Activated CD4-positive, alpha-beta T cell treated with anti-CD3 and anti-CD28 coated beads, Interleukin-2, amount 10 ng/mL, durations not matched to agents 7 days and 5 days (primary cell): ENCODE measurements around the gene C9. TPM values are rescaled to one million over a fixed set of nuclear protein-coding genes. Genes with fewer than 3 reads are reported as not detected.

ENCODE experiments used
- CTCF ChIA-PET: fragments of 350-600 bp; sonication (Branson Sonifier 250); formaldehyde crosslinking; loops from one replicate; lab custom pipeline; 2021; ENCODE audit warnings: antibody characterized with exemption; lab: Charles Lee
- POLR2A ChIA-PET: fragments of 350-600 bp; sonication (Branson Sonifier 250); formaldehyde crosslinking; loops from one replicate; lab custom pipeline; 2021; ENCODE audit warnings: antibody characterized with exemption; lab: Charles Lee
- DNase-seq: peaks from one replicate; pipeline ENCODE4 v3.0.0-alpha.2; 2020
- H3K27ac Mint-ChIP-seq: one replicate; pipeline ENCODE4 v1.8.0; 2021; ENCODE audit warnings: mild to moderate bottlenecking, moderate library complexity, mixed read lengths
- H3K27me3 Mint-ChIP-seq: one replicate; pipeline ENCODE4 v1.8.0; 2021; ENCODE audit warnings: mixed read lengths
- H3K36me3 Mint-ChIP-seq: one replicate; pipeline ENCODE4 v1.8.0; 2021; ENCODE audit warnings: low read depth, mixed read lengths
- H3K4me1 Mint-ChIP-seq: one replicate; pipeline ENCODE4 v1.8.0; 2021; ENCODE audit warnings: mixed read lengths
- H3K4me3 Mint-ChIP-seq: one replicate; pipeline ENCODE4 v1.8.0; 2021; ENCODE audit warnings: mild to moderate bottlenecking, moderate library complexity, mixed read lengths
- H3K9me3 Mint-ChIP-seq: one replicate; pipeline ENCODE4 v1.8.0; 2021; ENCODE audit warnings: mixed read lengths
- total RNA-seq, 2 experiments: library from RNA; stranded (reverse); gene quantifications; one replicate each; pipeline ENCODE4 v1.2.3, GENCODE V29; 2021

C9 gene
- total RNA-seq, 2 experiments from 2014 or later, result not detected

DNA sequence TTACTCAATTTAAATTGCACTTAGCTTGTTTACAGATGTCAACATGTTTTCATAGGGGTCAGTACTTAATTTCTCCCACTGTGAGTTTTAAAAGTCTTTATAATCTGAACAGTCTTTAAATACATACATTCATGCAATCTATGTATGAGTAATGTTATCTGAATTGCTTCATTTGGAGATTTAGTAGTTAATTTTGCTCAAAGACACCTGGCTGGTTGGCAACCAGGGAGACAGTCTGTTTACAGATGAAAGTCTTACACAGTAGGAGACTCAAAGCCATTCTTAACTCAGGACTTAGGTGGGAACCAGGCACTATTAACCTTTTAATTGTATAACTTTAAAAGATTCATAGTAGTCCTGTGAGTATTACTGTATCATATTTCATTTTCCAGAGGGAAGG is 31.2 kb upstream of the C9 start:
- CTCF ChIA-PET, result interaction anchor here (4.3 kb wide), 1 partner anchor 19 kb away, joined by 13 read pairs; no protein-coding TSS in a partner anchor
- no peak overlapping the region for H3K4me3 Mint-ChIP-seq
- no peaks in the 10 kb centered on the region for H3K36me3 Mint-ChIP-seq
- no peak overlapping the region for H3K27ac Mint-ChIP-seq
- H3K9me3 Mint-ChIP-seq, result no peaks in the 10 kb centered on the region
- DNase-seq, result no peak
- no peaks in the 10 kb centered on the region for H3K27me3 Mint-ChIP-seq
- POLR2A ChIA-PET, result no interaction called here
- peaks cover 3% of the 10 kb centered on the region for H3K4me1 Mint-ChIP-seq

DNA sequence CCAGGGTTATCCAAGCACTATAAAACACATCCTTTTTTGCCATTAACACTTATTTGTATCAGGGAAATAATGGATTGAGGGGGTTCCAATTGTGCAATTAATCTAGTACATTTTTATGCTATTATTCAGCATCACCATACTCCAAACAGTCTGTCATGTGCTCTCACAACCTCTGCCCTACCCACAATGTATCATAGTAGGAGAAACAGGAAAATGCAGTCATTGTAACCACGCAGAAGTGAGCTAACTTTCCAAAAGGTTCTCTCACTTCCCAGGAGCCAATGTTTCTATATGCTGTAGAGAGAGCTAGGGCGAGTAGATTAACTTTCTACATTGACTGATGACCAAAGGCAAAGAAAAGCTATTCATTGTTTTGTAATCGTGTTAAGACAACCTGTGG is 30.7 kb upstream of the C9 start:
- Mint-ChIP-seq H3K4me3 (no peak overlapping the region), H3K9me3 (no peaks in the 10 kb centered on the region), H3K27ac (no peak overlapping the region), H3K27me3 (no peaks in the 10 kb centered on the region), H3K4me1 (peaks cover 3% of the 10 kb centered on the region), H3K36me3 (no peaks in the 10 kb centered on the region)
- POLR2A ChIA-PET, result interaction anchor here (0.6 kb wide), 1 partner anchor 101 kb away, joined by 4 read pairs; no protein-coding TSS in a partner anchor
- CTCF ChIA-PET, result interaction anchor here (4.3 kb wide), 1 partner anchor 19 kb away, joined by 13 read pairs; no protein-coding TSS in a partner anchor
- no peak for DNase-seq

- H3K9me3 Mint-ChIP-seq, result no peaks in the 10 kb centered on the region
- H3K27me3 Mint-ChIP-seq, result no peaks in the 10 kb centered on the region
- DNase-seq, result no peak
- H3K4me1 Mint-ChIP-seq, result no peaks in the 10 kb centered on the region
- H3K4me3 Mint-ChIP-seq, result no peak overlapping the region
- ChIA-PET CTCF (interaction anchor here (0.7 kb wide), 1 partner anchor 159 kb away, joined by 5 read pairs; no protein-coding TSS in a partner anchor), POLR2A (no interaction called here)
- no peak overlapping the region for H3K27ac Mint-ChIP-seq
- H3K36me3 Mint-ChIP-seq, result no peaks in the 10 kb centered on the region
These were observed 26.6 kb upstream of the C9 start for GRCh38 chr5:39390945-39391344.

GRCh38 chr5:39387293-39387692 is 23.0 kb upstream of the C9 start:
- DNase-seq, result no peak
- H3K27ac Mint-ChIP-seq, result no peak overlapping the region
- H3K27me3 Mint-ChIP-seq, result no peaks in the 10 kb centered on the region
- no peaks in the 10 kb centered on the region for H3K36me3 Mint-ChIP-seq
- no peaks in the 10 kb centered on the region for H3K4me1 Mint-ChIP-seq
- H3K9me3 Mint-ChIP-seq, result no peaks in the 10 kb centered on the region
- ChIA-PET CTCF (no interaction called here), POLR2A (no interaction called here)
- H3K4me3 Mint-ChIP-seq, result no peak overlapping the region

DNA sequence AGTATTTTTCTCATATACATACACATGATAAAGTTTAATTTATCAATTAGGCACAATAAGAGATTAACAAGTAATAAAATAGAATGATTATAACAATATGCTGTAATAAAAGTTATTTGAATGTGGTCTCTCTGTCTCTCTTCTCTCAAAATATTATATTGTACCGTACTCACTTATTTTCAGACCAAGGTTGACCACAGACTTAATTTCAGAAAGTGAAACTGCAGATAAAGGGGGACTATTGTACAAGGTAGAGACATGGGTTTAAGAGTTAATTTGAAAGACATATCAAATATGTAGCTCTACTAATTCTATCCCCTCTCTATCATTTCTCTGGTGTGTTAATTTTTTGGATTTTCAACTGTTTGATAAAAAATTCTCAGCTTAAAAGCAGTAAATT is 20.0 kb upstream of the C9 start:
- ChIA-PET CTCF (no interaction called here), POLR2A (no interaction called here)
- Mint-ChIP-seq H3K27me3 (no peaks in the 10 kb centered on the region), H3K27ac (no peak overlapping the region), H3K36me3 (no peaks in the 10 kb centered on the region), H3K9me3 (no peaks in the 10 kb centered on the region), H3K4me3 (no peak overlapping the region), H3K4me1 (no peaks in the 10 kb centered on the region)
- no peak for DNase-seq

- H3K27me3 Mint-ChIP-seq, result no peaks in the 10 kb centered on the region
- H3K36me3 Mint-ChIP-seq, result no peaks in the 10 kb centered on the region
- POLR2A ChIA-PET, result no interaction called here
- H3K4me1 Mint-ChIP-seq, result no peaks in the 10 kb centered on the region
- H3K27ac Mint-ChIP-seq, result no peak overlapping the region
- H3K9me3 Mint-ChIP-seq, result no peaks in the 10 kb centered on the region
- no peak overlapping the region for H3K4me3 Mint-ChIP-seq
- CTCF ChIA-PET, result interaction anchor here (1.7 kb wide), 1 partner anchor 166 kb away, joined by 5 read pairs; no protein-coding TSS in a partner anchor
- DNase-seq, result no peak
These were observed 17.1 kb upstream of the C9 start for GRCh38 chr5:39381376-39381775.

DNA sequence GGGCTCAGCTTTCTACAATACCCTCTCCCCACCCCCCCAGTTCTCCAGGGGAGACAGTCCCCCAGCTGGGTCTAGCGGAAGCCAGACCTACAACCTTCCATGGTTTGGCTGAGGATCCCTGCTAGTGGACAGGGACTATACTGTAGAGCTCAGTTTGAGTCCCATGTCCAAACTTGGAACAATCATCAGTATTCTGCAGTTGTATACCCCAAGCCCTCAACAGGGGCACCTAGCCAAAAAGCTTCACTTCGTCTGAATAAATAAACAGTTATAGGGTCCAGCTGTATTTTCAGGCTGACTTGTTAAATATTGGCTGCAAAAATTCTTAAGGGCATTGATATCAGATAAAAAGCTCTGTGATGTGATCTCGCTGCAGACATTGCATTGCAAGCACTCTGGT is 15.4 kb upstream of the C9 start:
- Mint-ChIP-seq H3K4me1 (no peaks in the 10 kb centered on the region), H3K27ac (no peak overlapping the region), H3K36me3 (no peaks in the 10 kb centered on the region), H3K4me3 (no peak overlapping the region), H3K9me3 (no peaks in the 10 kb centered on the region), H3K27me3 (no peaks in the 10 kb centered on the region)
- ChIA-PET CTCF (interaction anchor here (1.3 kb wide), 1 partner anchor 9 kb away, joined by 4 read pairs; no protein-coding TSS in a partner anchor), POLR2A (no interaction called here)
- no peak for DNase-seq

- DNase-seq, result no peak
- no peak overlapping the region for H3K4me3 Mint-ChIP-seq
- no peaks in the 10 kb centered on the region for H3K27me3 Mint-ChIP-seq
- no peaks in the 10 kb centered on the region for H3K9me3 Mint-ChIP-seq
- no peaks in the 10 kb centered on the region for H3K36me3 Mint-ChIP-seq
- H3K4me1 Mint-ChIP-seq, result no peaks in the 10 kb centered on the region
- POLR2A ChIA-PET, result no interaction called here
- no peak overlapping the region for H3K27ac Mint-ChIP-seq
- CTCF ChIA-PET, result interaction anchor here (1.1 kb wide), 1 partner anchor 160 kb away, joined by 3 read pairs; no protein-coding TSS in a partner anchor
These were observed 13.3 kb upstream of the C9 start for GRCh38 chr5:39377613-39378012.

DNA sequence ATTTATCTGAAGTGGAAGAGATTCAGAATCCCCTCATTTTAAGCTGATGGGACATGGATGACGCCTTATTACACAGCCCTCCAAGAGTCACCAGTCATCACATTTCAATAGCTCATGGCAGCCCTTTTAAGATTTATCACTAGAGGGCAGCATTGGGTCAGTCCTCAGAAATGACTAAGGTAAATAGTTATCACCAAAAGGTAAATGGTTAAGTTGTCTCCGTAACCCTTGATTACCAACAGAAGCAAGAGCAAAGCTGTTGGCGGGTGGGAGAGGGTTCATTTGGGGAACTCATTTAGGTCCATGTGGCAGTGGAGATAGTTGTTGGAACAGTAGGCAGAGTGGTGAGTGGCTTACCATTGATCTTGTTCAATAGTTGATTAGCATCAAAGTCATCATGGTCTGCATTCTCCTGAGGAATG is 12.0 kb upstream of the C9 start:
- POLR2A ChIA-PET, result no interaction called here
- no peaks in the 10 kb centered on the region for H3K9me3 Mint-ChIP-seq
- no peaks in the 10 kb centered on the region for H3K4me1 Mint-ChIP-seq
- no peak overlapping the region for H3K4me3 Mint-ChIP-seq
- peak; percentile 53 for DNase-seq
- CTCF ChIA-PET, result interaction anchor here (0.9 to 2.1 kb wide), 7 partner anchors 20 to 271 kb away, joined by 3 to 13 read pairs (median 3); no protein-coding TSS in a partner anchor
- H3K27me3 Mint-ChIP-seq, result peaks cover 2% of the 10 kb centered on the region
- no peak overlapping the region for H3K27ac Mint-ChIP-seq
- H3K36me3 Mint-ChIP-seq, result no peaks in the 10 kb centered on the region

- H3K36me3 Mint-ChIP-seq, result no peaks in the 10 kb centered on the region
- H3K27ac Mint-ChIP-seq, result no peak overlapping the region
- DNase-seq, result no peak
- POLR2A ChIA-PET, result interaction anchor here (0.7 kb wide), 1 partner anchor 8 kb away, joined by 3 read pairs; no protein-coding TSS in a partner anchor
- H3K4me3 Mint-ChIP-seq, result no peak overlapping the region
- peaks cover 2% of the 10 kb centered on the region for H3K27me3 Mint-ChIP-seq
- H3K4me1 Mint-ChIP-seq, result peaks cover 2% of the 10 kb centered on the region
- CTCF ChIA-PET, result interaction anchor here (1.2 kb wide), 1 partner anchor 11 kb away, joined by 3 read pairs; no protein-coding TSS in a partner anchor
- no peaks in the 10 kb centered on the region for H3K9me3 Mint-ChIP-seq
These were observed 9.5 kb upstream of the C9 start for GRCh38 chr5:39373791-39374190.

- POLR2A ChIA-PET, result interaction anchor here (0.7 kb wide), 1 partner anchor 10 kb away, joined by 4 read pairs; no protein-coding TSS in a partner anchor
- Mint-ChIP-seq H3K27me3 (peaks cover 3% of the 10 kb centered on the region), H3K4me1 (peaks cover 2% of the 10 kb centered on the region), H3K36me3 (no peaks in the 10 kb centered on the region), H3K9me3 (no peaks in the 10 kb centered on the region), H3K27ac (no peak overlapping the region), H3K4me3 (no peak overlapping the region)
- no peak for DNase-seq
- CTCF ChIA-PET, result interaction anchor here (1.3 kb wide), 1 partner anchor 8 kb away, joined by 4 read pairs; no protein-coding TSS in a partner anchor
These were observed 7.0 kb upstream of the C9 start for GRCh38 chr5:39371367-39371635.

DNA sequence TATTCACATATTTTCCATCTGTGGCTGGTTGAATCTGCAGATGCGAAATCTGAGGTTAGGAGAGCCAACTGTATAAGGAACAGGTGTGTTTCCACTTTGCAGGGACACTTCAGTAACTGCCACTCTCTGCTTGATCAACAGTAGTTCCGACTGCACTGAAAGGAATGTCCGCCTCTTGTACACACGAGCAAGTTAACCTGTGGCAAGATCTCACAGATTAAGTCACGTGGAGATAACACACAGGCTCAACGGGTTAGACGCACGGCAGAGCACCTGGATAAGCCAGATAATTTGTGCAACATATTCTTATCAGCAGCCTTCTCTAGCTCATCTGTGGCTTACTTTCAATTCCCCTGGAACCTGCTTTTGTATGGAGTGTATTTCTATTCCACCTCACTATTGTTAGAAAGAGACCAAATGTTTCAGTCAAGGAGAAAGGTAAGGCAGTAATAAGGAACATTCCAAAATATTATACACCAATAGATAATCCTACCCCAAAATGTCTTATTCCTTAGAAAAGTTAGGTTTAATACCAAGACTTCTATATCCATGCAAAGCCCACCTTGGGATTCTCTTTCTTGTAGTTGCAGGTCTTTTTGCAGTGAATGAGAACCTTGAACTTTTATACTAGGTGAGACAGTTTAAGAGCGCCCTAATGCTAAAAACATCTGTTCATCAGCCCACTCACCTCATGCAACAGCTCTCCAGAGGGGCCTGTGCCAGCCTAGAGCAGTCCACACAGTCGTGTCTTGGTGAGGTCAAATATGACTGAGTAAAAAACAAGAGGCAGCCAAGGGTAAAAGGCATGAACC is 6.5 kb upstream of the C9 start:
- no peak overlapping the region for H3K4me3 Mint-ChIP-seq
- no peak overlapping the region for H3K27ac Mint-ChIP-seq
- ChIA-PET POLR2A (no interaction called here), CTCF (interaction anchor here (1.3 kb wide), 1 partner anchor 9 kb away, joined by 4 read pairs; no protein-coding TSS in a partner anchor)
- no peaks in the 10 kb centered on the region for H3K36me3 Mint-ChIP-seq
- no peaks in the 10 kb centered on the region for H3K9me3 Mint-ChIP-seq
- peaks cover 2% of the 10 kb centered on the region for H3K4me1 Mint-ChIP-seq
- no peak for DNase-seq
- H3K27me3 Mint-ChIP-seq, result peaks cover 3% of the 10 kb centered on the region

- peaks cover 2% of the 10 kb centered on the region for H3K4me1 Mint-ChIP-seq
- H3K4me3 Mint-ChIP-seq, result no peak overlapping the region
- no peaks in the 10 kb centered on the region for H3K9me3 Mint-ChIP-seq
- ChIA-PET POLR2A (no interaction called here), CTCF (no interaction called here)
- DNase-seq, result no peak
- no peaks in the 10 kb centered on the region for H3K36me3 Mint-ChIP-seq
- no peak overlapping the region for H3K27ac Mint-ChIP-seq
- H3K27me3 Mint-ChIP-seq, result peaks cover 3% of the 10 kb centered on the region
These were observed 5.0 kb upstream of the C9 start for GRCh38 chr5:39369123-39369815.
